NCI-H2227 (cell line): ENCODE measurements around the gene SLC19A1.
A peak's percentile ranks its signal among the peaks of the same experiment; 100 is the strongest.

ENCODE experiments used
- DNase-seq: peaks from one replicate; lab custom pipeline; 2025; ENCODE audit not compliant: unreplicated experiment; lab: John Stamatoyannopoulos, UW

SLC19A1 gene

DNA sequence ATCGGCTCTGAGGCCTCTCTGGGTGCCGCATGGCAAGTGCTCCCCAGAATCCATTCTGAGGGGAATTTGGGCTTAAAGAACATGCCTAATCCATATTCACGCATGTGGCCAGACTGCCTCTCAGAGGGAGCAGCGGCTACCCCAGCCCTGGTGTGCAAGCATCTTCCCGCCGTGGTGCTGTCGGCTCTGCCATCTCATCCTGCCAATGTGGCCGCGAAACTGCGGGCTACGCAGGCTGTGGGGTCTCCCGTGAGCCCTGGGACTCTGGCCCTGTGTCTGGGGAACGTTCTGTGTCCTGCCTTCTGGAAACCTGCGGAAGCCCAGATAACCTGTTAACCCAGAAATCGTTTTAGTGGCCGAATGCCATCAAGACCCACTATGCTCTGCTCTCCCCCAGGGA lies 60.7 kb downstream of the SLC19A1 start:
- DNase-seq: no peak

DNA sequence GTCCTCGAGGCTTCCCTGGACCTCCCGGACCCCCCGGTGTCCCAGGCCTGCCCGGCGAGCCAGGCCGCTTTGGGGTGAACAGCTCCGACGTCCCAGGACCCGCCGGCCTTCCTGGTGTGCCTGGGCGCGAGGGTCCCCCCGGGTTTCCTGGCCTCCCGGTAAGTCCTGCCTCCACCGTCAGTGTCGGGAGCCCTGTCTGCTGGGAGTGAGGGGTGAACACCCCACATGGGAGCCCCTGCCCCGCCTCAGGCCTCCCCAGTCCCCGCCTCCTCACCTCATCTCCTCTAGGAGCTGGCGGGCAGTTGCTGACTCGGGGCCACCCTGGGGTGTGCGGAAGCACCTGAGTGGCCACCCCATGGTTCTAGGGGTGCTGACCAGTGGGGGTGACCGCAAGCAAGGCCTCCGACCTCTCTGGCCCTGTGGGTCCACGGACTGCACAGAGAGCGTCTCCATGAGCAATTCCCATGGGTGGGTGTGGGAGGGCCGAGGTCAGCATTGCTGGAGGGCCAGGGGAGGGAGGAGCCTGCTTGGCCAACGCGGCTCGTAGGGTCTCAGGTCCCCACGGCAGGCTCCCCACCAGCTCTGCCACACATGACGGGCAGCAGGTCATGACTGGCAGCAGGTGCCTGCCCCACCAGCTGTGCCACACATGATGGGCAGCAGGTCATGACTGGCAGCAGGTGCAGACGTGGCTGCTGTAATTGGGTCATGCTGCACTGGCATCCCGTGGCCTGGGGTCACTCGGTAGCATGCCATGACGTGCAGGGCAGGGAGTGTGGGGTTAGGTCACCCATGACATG lies 61.3 kb downstream of the SLC19A1 start:
- no peak for DNase-seq

DNA sequence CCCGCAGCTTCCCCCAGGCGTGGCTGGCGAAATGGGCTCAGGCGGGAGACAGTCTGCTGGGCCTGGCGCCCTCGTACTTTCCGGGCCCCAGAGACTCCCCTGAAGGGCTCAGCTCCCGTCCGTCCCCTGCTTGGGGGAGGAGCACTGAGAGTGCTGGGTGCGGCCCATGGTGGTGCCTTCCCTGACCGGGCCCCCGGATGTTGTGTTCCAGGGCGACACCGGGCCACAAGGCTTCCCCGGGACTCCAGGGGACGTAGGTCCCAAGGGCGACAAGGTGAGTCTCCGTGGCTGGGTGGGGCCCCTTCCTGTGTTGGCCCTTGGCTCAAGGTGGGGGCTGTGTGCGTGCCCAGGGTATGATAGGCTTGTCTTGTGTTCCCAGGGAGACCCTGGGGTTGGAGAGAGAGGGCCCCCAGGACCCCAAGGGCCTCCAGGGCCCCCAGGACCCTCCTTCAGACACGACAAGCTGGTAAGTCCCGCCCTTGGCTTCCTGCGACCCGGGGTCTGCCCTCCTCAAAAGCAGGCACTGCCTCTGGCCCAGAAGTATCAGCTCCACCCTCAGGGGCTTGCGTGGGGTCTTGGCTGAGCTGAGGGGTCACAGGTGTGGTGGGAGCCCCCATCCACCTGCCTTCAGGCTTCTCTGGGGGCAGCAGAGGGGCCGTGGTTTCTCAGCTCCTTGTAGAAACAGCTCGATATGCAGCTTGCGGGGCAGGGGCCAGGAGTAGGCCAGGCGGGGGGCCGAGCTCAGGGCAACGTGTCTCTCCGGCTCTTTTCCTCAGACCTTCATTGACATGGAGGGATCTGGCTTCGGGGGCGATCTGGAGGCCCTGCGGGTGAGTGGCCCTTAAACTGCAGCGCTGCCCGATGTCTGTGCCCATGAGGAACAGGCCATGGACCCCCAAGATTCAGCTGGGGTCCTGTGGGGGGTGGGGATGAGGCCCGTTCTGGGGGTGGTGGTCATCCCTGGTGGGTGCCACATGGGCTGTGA lies 62.3 kb downstream of the SLC19A1 start:
- no peak for DNase-seq

DNA sequence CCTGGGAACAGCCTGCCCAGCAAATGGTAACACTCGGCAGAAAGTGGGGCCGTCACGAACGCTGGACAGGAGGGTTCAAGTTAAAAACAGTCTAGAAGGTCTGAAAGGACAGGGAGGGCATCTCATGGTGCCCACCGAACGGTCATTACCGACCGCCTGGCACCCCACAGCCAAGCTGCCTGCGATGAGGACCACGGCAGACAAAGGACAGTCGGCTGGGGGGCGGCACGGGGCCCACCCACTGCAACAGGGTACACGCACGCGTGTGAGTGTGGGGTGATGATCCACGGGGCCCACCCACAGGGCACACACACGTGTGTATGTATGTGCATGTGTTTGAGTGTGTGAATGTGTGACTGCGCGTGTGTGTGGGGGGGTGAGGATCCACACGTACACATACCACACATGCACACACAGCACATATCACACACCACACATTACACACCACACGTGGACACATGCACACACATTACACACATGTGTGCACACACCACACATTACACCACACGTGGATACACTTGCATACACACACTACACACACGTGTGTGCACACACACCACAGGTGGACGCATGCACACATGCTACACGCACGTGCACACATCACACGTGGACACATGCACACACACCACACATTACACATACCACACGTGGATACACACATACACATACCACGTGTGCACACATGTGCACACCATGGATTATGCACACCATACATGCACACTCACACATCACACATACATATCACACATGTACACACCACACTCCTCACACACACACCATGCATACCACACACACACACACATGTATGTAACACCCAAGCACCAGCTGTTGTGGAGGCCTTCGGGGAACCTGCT lies 63.2 kb downstream of the SLC19A1 start:
- DNase-seq: no peak

DNA sequence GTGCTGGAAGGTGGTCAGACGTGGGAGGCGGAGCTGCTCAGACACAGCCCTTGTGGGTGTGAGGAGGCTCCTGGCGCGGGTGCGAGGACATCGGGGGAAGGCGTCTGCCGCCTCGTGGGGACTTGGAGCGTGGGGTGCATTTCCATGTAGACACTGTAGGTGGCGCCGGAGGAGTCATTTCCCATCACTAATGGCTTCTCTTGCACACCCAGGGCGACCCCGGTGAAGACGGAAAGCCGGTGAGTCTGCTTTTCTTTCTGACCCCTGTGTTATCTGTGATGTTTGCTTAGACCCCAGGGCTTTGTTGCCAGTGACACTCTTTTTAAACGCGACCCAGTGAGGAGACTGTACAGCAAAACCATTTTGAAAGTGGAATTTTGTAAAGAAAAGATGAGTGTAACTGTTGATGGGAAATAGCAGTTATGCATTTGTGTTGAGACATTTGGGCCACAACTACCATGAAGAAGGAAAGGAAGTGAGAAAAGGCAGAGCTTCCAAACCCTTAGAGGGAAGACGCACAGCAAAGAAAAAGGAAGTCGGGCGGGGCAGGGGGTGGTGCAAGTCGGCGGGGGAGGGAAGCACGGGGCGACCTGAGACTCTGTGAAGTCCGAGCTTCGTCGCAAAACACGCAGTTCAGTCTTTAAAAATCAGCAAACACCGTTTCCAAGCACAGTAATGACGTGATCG lies 64.0 kb downstream of the SLC19A1 start:
- peak; percentile 70 for DNase-seq

DNA sequence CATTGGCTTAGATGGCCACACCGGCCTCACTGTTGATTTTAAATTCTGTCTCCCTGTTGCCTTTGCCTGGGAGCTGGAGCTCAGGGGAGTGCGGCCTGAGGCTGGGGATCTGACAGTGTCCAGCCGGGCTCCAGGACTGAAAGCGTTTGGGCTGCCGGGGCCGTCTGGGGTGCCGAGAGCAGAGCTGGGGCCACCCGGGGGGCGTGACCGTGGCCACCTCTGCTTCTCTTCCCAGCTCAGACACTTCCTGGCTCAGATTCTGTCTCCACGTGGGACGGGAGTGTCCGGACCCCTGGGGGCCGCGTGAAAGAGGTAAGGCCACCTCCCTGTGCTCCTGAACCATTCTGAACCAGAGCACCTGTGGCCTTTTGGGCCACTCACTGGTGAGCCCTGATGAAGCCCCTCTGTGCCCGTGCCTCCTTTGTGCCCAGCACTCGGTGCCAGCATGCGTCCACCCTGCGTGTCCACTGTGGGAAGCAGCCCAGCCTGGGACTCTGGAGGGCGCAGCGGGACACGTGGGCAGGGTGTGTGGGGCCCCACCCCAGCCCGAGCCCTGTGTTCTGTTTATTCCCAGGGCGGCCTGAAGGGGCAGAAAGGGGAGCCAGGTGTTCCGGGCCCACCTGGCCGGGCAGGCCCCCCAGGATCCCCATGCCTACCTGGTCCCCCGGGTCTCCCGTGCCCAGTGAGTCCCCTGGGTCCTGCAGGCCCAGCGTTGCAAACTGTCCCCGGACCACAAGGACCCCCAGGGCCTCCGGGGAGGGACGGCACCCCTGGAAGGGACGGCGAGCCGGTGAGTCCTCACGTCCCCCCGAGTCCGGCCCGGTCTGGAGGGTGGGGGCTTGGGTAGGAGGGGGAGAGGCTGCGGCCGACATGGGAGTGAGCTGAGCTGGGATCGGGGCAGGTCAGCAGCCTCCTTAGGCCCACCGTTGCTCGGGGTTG lies 64.8 kb downstream of the SLC19A1 start:
- DNase-seq: no peak

DNA sequence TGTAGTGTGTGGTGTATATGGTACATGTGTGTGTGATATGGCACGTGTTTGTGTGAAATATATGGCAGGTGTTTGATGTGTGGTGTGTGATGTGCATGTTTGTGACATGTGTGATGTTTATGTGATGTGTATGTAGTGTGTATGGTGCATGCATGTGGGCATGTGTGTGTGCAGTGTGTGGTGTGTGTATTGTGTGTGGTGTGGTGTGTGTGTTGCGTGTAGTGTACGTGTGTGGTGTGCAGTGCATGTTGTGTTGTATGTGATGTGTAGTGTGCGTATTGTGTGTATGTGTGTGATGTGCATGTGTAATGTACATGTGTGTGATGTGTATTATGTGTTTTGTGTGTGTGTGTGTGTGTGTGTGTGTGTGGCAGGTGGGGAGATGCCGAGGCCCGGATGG lies 65.7 kb downstream of the SLC19A1 start:
- no peak for DNase-seq

DNA sequence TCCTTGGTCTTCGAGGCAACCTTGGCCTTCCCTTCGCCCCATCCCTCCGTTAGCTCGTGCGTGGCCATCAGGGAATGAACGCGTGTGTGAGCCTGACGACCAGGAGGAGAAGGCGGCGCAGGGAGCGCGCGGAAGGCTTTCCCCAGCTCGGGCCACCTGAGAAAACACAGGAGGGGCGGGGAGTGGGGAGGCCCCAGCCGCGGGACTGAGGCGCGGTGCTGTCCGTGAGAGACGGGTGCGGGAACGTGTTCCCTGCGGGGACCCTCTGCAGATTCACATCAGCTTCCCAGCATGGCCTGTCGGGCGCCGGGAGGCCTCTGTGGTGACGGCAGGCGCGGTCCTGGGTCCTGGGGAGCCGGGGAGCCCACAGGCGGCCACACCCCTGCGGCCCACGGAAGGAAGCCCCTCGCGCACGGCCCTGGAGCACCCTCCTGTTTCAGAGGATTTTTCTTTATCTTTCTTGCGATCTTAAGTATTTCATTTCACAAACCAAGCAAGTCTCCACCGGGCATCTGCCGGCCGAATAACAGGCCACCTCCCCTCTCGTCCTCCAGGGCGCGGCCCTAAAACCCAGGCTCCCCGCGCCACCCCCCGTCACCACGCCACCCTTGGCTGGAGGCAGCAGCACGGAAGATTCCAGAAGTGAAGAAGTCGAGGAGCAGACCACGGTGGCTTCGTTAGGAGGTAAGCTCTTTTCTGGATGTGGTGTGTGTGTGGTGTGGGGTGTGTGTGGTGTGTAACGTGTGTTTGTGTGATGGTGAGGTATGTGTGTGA lies 66.3 kb downstream of the SLC19A1 start:
- DNase-seq: no peak

DNA sequence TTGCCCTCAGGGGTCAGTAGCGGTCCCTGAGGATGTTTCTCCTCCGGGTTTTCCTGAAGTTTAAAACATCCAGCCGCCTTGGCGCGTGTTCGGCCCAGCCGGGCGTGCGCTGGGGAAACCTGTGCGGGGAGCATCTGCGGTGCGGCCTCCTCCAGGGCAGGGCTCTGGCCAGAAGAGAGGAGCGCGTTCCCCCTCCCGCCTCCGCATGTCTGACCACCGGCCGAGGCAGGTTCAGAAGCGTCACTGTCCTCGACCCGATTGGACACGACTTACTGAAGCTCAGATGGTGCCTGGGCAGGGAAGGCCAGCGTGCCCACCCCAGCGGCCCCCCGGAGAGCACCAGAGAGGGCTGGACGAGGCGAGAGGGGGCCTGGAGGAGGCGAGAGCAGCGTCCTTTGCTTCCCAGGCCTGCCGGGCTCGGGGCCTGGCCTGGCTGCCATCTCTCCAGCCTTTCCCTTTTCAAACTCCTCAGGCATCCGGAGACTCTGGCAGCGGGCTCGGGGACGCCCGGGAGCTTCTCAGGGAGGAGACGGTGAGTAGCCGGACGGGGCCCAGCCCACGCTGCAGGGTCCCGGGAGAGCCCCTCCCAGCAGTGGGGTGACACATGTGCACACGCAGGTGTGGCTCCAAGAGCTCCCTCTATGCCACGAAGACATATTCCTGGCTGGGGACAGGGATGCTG lies 67.1 kb downstream of the SLC19A1 start:
- DNase-seq: no peak

DNA sequence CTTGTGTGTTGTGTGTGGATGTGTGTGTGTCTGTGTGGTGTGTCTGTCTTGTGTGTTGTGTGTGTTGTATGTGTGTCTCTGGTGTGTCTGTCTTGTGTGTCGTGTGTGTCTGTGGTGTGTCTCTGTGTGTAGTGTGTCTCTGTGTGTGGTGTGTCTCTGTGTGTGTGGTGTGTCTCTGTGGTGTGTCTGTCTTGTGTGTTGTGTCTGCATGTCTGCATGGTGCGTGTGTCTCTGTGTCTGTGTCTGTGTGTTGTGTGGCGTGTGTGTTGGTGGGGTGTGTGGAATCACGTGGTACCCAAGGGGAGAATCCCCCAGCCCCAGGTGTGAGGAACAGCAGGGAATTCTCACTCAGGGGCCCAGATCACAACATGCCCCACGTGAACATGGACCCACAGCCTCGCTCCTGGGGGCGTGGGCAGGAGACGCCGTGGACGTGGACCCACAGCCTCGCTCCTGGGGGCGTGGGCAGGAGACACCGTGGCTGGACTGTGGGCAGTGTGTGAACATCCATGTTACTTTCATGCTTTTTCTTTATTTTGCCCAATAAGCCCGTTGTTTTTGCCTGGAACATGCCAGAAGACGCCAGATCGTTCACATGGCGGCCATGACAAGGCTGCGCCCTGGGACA lies 67.8 kb downstream of the SLC19A1 start:
- DNase-seq: no peak

DNA sequence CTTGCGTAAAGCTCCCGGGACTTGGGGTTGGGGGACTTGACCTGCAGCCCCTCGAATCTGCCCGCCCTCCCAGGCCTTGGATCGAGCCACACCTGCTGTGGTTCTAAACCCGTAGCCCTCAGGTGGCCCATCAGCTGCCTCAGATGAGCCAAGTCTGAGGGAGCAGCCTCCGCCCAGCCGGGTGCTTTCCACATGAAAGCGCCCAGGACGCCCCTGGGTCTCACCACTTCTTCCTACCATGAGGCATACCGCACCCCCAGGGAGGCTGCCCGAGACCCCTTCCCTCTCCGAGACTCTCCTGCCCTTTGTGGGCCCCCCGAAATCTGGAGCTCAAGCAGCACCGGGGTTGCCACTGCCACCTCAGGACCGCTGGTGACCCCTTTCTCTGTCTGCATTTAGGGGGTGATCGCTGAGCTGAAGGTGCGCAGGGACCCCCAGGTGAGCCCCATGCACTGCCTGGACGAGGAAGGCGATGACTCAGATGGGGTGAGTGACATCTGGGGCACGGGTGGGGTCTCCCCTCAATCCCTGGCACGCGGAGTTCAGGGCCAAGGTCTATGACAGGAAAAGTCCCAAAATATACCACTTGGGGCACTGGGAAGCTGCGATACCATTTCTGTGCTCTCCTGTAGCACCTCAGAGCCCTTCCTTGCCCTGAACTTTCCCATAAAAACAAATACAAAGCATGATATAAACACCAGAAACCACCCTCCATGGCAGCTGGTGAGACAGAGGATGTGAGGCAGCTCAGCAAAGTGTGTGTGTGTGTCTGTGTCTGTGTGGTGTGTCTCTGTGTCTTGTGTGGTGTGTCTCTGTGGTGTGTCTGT lies 68.5 kb downstream of the SLC19A1 start:
- no peak for DNase-seq

DNA sequence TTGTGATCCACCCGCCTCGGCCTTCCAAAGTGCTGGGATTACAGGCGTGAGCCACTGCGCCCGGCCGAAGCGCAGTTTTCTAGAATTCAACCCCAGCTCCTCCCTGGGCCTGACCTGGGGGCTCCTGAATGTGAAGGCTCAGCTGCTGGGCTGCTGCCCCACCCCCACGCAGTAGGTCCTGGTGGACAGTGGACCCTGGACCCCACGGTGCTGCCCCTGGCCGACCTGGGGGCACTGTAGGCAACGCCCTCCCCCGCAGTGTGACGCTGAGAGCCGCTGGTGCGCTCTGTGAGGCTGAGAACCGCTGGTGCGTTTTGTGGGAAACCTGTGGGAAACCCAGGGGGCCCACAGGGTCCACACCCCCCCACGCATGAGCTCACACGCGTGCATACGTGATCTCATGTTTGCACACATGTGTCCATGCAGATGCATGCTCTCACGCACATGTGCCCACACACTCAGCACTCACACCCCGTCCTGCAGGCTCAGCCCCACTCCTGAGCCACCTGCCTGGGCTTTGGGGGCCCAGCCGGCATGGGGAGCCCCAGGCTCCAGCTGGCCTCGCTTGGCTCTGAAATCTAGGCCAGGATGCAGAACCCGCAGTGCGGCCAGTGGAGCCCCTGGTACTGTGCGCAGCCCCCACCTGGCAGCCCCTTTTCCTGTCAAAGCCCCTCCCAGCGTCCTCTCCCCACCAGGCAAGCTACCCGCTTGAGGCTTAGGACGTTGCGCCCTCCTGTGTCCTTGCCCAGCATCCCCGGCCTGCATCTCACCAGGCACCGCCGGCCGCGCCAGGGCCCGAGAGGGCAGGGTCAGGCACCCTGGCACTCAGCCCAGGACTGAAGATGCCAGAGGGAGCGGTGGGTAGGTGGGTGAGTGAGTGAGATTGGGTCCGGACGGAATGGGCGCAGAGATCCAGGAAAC lies 69.5 kb downstream of the SLC19A1 start:
- no peak for DNase-seq

DNA sequence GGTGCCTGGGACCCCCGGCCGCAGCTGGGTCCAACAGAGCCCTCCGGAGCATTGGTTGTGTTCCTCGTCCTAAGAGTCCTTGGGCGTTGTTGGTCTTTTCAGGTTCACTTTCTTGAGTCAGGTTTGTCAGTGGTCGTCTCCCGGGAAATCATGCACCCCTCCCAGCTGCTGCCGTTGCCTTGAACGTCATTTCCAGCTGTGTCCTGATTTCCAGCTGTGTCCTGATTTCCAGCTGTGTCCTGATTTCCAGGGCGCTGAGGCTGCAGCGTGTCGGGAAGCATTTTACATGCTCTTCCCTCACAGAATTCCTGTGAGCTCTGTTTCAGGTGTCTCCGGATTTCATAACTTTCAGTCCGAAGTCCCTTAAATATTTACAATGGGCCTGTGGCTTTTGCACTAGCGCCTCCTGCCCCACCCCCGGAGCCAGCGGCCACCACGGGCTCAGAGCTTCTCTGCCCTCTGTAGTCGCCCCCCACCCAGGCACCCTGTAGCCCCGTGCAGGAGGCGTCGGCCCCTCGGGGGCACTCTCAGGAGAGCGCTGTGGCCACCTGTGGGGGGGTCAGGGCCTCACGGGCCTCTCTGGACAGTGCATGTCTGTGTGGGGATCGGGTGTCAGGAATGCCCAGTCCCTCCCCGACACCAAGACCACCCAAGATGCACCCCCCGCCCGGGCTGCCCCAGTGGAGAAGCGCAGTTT lies 70.6 kb downstream of the SLC19A1 start:
- DNase-seq: no peak

DNA sequence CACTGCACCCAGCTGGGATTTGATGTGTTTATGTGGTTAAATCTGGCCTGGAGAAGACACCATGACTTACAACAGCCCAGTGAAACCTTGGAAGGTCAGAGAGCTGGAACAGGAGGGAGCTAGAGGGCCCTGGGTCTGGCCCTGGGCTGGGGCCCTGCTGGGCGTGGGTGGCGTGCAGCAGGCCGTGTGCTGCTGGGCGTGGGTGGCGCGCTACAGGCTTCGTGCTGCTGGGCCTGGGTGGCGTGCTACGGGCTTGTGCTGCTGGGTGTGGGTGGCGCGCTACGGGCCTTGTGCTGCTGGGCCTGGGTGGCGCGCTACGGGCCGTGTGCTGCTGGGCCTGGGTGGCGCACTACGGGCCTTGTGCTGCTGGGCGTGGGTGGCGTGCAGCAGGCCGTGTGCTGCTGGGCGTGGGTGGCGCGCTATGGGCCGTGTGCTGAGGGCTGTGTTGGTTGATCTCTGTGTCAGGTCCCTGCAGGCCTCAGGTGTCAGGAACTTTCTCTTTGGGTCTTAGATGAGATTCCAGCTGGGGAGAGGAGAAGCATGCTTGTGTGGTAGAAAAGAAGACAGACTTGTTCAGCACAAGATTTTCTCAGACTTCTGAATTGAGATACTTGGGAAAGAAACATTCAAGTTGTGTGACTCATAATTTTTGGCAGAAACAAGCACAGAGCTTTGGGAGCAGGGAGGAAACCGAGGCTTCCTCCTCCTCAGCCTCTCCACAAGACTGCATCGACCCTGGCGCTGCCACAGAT lies 71.3 kb downstream of the SLC19A1 start:
- DNase-seq: no peak
